ENCODE data around the gene PLEKHA8. TPM values are rescaled to one million over a fixed set of nuclear protein-coding genes. Genes with fewer than 3 reads are reported as not detected.
"Not testable (repeated sequence)": the region's sequence is repeated elsewhere in the genome, so short reads cannot be mapped to it uniquely, and the experiment has no call there.

Gene PLEKHA8
- total RNA-seq, 1 experiment from 2014 or later, result 12.0 TPM

GRCh38 chr7:30091491-30091912 lies 63.3 kb downstream of the PLEKHA8 start:
- H3K27me3 Mint-ChIP-seq (ENCODE audit: insufficient read depth, unreplicated experiment), result no peaks in the 10 kb centered on the region
- intact Hi-C loops (cut with micrococcal nuclease), result no loop called here
- no peaks in the 10 kb centered on the region for H3K9me3 Mint-ChIP-seq (ENCODE audit: unreplicated experiment)
- H3K36me3 Mint-ChIP-seq (ENCODE audit: insufficient read depth, unreplicated experiment), result no peaks in the 10 kb centered on the region
- DNase-seq (ENCODE audit: unreplicated experiment), result peak; percentile 61
- no TSS peak for BruUV-seq (replicated peaks)
- H3K27ac Mint-ChIP-seq (ENCODE audit: low read depth, unreplicated experiment), result peak overlapping the region; percentile 57
- H3K4me3 Mint-ChIP-seq (ENCODE audit: unreplicated experiment), result no peak overlapping the region
- POLR2A ChIA-PET, result interaction anchor here (0.9 to 1.6 kb wide), 3 partner anchors 12 to 43 kb away, joined by 3 to 5 read pairs (median 4); partner anchors contain the start of gene MTURN
- CTCF ChIA-PET, result interaction anchor here (1.2 to 1.4 kb wide), 2 partner anchors 18 to 169 kb away, joined by 3 to 5 read pairs; no protein-coding TSS in a partner anchor
- TF ChIP-seq CTCF (IDR thresholded peaks at IDR 0.05; ENCODE audit: unreplicated experiment), result no peak
- peaks cover 11% of the 10 kb centered on the region for H3K4me1 Mint-ChIP-seq (ENCODE audit: insufficient read depth, unreplicated experiment)

GRCh38 chr7:30091987-30092386 lies 63.8 kb downstream of the PLEKHA8 start:
- Mint-ChIP-seq H3K9me3 (ENCODE audit: unreplicated experiment) (peaks cover under 1% of the 10 kb centered on the region), H3K4me3 (ENCODE audit: unreplicated experiment) (no peak overlapping the region), H3K36me3 (ENCODE audit: insufficient read depth, unreplicated experiment) (no peaks in the 10 kb centered on the region), H3K27ac (ENCODE audit: low read depth, unreplicated experiment) (no peak overlapping the region), H3K4me1 (ENCODE audit: insufficient read depth, unreplicated experiment) (peaks cover 11% of the 10 kb centered on the region), H3K27me3 (ENCODE audit: insufficient read depth, unreplicated experiment) (no peaks in the 10 kb centered on the region)
- TF ChIP-seq CTCF (IDR thresholded peaks at IDR 0.05; ENCODE audit: unreplicated experiment), result no peak
- DNase-seq (ENCODE audit: unreplicated experiment), result no peak
- ChIA-PET CTCF (interaction anchor here (0.6 to 1.4 kb wide), 3 partner anchors 18 to 177 kb away, joined by 3 to 5 read pairs (median 3); no protein-coding TSS in a partner anchor), POLR2A (interaction anchor here (0.5 to 1.4 kb wide), 2 partner anchors 12 to 83 kb away, joined by 4 to 5 read pairs; no protein-coding TSS in a partner anchor)
- no TSS peak for BruUV-seq (replicated peaks)
- intact Hi-C loops (cut with micrococcal nuclease), result no loop called here

- Mint-ChIP-seq H3K9me3 (ENCODE audit: unreplicated experiment) (peaks cover 8% of the 10 kb centered on the region), H3K27me3 (ENCODE audit: insufficient read depth, unreplicated experiment) (no peaks in the 10 kb centered on the region), H3K4me1 (ENCODE audit: insufficient read depth, unreplicated experiment) (peaks cover 11% of the 10 kb centered on the region), H3K36me3 (ENCODE audit: insufficient read depth, unreplicated experiment) (no peaks in the 10 kb centered on the region), H3K27ac (ENCODE audit: low read depth, unreplicated experiment) (no peak overlapping the region), H3K4me3 (ENCODE audit: unreplicated experiment) (no peak overlapping the region)
- DNase-seq (ENCODE audit: unreplicated experiment), result no peak
- no TSS peak for BruUV-seq (replicated peaks)
- no peak for TF ChIP-seq CTCF (IDR thresholded peaks at IDR 0.05; ENCODE audit: unreplicated experiment)
- ChIA-PET POLR2A (no interaction called here), CTCF (no interaction called here)
- intact Hi-C loops (cut with micrococcal nuclease), result no loop called here
These were observed 65.3 kb downstream of the PLEKHA8 start for GRCh38 chr7:30093420-30093952.

GRCh38 chr7:30098599-30098998 lies 70.4 kb downstream of the PLEKHA8 start:
- H3K36me3 Mint-ChIP-seq (ENCODE audit: insufficient read depth, unreplicated experiment); POLR2A ChIA-PET; DNase-seq (ENCODE audit: unreplicated experiment); H3K9me3 Mint-ChIP-seq (ENCODE audit: unreplicated experiment); BruUV-seq (replicated peaks); H3K27me3 Mint-ChIP-seq (ENCODE audit: insufficient read depth, unreplicated experiment); H3K4me1 Mint-ChIP-seq (ENCODE audit: insufficient read depth, unreplicated experiment); H3K27ac Mint-ChIP-seq (ENCODE audit: low read depth, unreplicated experiment); CTCF ChIA-PET; intact Hi-C loops (cut with micrococcal nuclease); H3K4me3 Mint-ChIP-seq (ENCODE audit: unreplicated experiment): not testable (repeated sequence)
